GM19395 (cell line): ENCODE data around the gene TMC6.
"Not testable (repeated sequence)": the region's sequence is repeated elsewhere in the genome, so short reads cannot be mapped to it uniquely, and the experiment has no call there.

Source experiments
- ATAC-seq: cut with Tn5 transposase; IDR thresholded peaks from one replicate; pipeline ENCODE4 v1.9.1; 2021; ENCODE audit warnings: mild to moderate bottlenecking, moderate library complexity; ENCODE audit not compliant: unreplicated experiment

TMC6 gene

DNA sequence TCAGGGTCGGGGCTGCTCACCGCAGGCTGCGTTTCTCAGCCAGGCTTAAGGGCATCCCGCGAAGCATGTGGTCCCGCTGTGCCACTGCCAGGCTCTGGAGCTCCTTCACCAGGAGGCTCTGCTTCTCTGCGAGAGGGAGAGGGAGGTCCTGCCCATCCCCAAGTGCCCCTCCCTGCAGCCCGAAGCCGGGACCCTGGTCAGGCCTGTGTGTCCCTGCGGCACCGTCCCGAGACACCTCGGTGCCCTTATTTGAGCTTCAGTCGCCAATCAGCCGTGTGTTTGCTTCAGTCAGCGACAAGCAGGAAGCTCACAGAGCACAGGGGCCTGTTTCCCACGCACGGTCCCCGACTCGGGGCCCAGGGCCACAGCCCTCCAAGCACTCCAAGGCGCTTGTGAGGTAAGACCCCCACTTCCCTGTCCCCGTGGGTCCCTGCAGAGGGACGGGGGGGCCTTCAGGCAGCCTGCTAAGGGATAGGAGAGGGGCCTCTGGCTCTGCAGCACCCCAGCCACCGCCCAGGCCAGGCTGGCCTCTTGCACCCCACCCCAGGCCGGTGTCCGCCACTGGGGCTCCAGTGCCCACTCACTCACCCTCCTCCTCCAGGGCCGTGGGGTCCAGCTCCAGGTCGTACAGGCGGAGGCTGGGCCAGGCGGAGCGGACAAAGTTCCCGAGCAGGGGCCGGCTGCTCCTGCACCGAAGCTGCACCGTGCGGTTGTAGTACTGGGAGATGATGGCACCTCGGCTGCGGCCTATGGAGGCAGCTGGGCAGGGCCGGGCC lies 3.2 kb downstream of the TMC6 start:
- no peak for ATAC-seq

DNA sequence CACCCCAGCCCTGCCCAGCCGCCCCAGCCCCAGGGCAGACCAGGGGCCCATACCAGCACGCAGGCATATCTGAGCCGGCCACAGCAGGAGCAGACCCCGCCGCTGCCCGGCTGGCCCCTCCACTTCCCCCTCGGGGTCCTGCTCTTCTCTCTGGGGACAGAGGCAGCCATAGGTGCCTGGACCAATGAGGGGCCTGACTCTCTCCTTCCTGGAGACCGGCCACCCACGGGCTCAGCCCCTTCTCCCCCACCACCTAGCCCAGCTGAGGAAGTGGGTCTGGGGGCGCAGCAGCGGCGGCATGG lies 3.8 kb downstream of the TMC6 start:
- no peak for ATAC-seq

- no peak for ATAC-seq
Measured at GRCh38 chr17:78124081-78124835, 4.3 kb downstream of the TMC6 start.

GRCh38 chr17:78123258-78123929 lies 5.2 kb downstream of the TMC6 start:
- no peak for ATAC-seq

- no peak for ATAC-seq
Measured at GRCh38 chr17:78122931-78123249, 5.7 kb downstream of the TMC6 start.

DNA sequence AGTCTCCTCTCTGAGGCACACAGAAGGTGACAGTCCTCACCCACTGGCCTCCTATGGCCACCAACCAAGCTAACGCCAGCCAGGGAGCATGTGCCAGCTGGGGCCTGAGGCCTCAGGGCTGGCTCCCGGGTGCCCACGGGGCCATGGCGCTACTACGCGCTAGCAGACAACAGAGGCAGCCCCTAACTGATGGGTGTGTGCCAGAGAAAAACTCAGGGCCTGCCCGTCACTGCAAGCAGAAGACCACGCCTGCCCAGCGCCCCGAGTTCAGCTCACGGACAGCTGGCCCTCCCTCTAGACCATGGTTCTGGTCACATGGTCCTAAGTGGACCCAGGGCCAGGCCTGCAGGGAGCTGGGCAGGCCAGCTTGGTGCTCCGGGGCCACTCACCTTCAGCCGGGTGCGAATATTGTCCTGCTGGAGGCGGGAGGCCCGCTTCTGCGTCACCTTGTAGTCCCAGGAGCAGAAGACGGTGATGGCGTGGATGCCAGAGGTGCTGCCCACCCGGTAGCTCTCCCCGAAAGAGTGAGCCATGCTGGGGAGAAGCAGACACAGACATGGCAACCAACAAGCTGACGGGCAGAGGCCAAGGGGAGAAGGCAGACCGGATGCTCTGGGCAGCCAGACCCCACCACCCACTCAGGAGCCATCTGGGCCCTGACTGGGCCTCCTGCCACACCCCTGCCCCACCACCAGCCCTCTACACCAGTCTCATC lies 6.2 kb downstream of the TMC6 start:
- ATAC-seq, result no peak

DNA sequence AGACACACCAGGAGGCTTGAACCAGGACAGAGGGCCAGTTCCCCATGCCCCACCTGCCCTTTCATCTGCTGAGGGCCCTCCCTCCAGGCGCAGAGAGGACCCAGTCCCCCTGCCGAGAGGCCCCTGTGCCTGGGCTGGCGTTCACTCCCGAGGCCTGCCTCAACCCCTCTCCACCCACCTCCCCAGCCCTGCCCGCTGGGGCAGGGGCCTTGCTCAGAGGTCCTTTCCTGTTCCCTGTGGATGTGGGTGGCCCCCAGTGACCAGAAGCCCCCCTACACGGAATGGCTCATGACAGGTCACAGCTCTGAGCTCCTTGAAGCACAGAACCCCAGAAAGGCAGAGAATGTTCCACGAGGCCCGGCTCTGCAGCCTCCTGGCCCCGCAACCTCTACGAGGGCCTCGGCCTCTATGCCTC lies 6.7 kb downstream of the TMC6 start:
- ATAC-seq, result no peak

DNA sequence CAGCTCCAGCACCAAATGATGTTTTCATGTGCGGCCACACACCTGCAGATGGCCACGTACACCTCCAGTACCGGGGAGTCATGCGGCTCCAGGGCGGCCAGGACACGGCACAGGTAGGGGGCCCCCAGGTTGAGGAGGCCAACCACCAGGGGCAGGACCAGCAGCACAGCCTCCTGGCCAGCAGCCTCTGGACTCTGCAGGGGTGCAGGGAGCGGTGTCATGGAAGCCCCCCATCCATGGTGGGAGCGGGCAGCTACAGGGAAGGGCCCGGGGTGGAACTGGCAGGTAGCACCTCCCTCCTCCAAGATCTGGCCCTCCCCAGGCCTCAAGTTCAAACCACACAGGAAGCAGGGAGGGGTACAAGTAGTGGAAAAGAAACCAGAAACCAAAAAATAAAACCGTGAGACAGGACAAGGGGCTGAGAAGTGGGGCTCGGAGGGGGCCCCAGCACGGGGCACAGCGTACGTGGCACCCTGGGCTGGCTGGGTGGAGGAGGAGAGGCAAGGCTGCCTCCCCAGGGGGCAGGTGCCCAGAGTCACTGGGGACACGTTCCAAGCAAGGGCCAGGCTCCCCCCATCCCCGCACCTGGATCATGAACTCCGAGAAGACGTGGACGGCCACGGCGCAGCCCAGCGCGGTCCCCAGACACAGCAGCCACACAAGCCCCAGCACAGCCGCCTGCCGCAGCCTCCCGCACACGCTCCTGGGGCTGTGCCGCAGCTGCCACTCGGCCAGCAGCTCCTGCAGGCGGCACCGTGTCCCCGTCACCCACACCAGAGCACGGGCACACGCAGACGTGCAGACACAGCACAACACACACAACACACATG lies 7.4 kb downstream of the TMC6 start:
- ATAC-seq, result no peak

DNA sequence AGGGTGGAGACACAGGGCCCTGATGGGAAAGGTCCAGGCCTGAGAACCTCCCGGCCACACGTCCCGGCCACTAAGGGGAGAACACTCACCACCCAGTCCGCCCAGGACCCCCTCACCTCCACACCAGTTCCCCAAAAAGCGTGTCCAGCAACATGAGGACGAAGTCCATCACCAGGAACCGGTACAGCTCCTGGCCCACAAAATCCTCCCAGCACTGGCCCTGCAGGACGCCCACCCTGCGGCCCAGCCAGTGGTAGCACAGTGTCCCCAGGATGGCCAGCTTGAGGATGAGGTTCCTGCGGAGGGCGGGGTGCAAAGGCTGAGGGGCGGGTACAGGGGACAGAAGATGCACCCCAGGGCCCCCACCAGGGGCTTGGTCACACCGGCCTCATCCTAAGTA lies 8.0 kb downstream of the TMC6 start:
- no peak for ATAC-seq

DNA sequence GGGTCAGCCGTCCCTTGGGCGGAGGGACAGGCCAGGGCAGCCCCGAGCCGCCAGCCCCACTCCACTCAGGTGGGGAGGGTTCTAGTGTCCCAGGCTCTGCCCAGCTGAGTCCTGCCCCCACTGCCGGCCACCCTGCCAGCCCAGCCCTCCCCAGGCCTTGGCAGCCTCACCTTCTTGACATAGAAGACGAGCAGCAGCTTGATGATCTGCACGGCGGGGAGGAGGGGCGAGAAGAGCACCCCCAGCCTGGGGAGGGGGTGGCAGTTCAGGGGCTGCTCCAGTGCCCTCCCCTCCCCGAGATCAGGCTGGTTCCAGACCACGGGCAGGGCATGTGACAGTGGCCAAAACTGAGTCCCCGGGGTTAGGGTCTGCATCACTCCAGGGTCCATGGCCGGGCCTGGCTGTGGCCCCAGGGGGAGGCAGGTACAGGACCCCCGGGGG lies 9.7 kb downstream of the TMC6 start:
- ATAC-seq, result no peak

DNA sequence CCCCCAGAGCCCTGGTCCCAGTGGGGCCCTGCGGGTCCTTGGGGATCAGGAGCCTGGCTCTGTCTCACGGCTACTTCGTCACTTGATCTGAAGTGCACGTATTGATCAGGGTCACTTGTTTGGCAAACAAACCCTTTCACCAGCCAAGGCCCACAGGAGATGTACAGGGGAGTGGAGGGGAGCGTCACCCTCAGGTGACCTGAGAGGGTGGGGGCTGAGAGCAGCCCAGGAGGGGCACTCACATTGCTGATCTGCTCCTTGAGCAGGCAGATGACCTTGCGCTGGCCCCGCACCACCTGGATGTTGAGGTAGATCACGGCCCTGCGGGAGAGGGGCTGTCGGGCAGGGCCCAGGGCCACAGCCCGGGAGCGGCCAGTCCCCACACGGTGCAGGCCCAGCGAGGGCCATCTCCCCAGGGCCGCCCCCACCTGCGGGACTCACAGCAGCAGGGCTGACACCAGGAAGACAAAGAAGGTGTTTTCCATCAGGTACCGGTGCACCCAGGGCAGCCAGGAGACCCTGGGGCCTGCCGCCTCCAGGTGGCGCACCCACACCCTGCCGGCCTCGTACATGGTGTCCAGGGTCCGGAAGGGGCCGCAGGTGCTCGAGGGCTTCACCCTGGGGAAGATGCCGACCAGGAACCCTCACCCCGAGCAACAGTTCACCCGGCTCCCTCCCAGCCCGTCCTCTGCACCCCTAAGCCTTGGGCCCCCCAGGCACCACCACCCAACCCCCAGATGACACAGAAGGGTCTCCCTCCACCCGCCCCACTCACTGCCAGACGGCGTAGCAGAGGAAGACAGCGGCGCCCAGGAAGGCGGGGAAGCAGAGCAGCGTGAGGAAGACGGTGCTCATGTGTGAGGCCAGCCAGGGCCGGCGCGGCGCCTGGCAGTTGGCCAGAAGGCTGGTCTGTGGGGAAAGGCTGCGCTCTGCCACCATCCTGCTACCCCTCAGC lies 11.3 kb downstream of the TMC6 start:
- ATAC-seq, result no peak

- no peak for ATAC-seq
Measured at GRCh38 chr17:78116411-78116810, 12.1 kb downstream of the TMC6 start.

DNA sequence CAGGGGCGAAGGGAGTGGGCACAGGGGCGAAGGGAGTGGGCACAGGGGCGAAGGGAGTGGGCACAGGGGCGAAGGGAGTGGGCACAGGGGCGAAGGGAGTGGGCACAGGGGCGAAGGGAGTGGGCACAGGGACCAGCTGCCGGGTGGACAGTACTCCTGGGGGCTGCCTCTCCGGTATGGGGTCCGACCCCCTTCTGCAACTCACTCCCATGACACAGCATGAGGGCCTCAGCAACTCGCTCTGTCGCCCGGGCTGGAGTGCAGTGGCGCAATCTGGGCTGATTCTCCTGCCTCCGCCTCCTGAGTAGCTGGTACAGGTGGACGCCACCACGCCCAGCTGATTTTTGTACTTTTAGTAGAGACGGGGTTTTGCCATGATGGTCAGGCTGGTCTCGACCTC lies 12.8 kb downstream of the TMC6 start:
- ATAC-seq, result not testable (repeated sequence)

GRCh38 chr17:78114831-78115723 lies 13.5 kb downstream of the TMC6 start:
- ATAC-seq, result no peak

GRCh38 chr17:78113804-78114785 lies 14.5 kb downstream of the TMC6 start:
- ATAC-seq, result no peak

DNA sequence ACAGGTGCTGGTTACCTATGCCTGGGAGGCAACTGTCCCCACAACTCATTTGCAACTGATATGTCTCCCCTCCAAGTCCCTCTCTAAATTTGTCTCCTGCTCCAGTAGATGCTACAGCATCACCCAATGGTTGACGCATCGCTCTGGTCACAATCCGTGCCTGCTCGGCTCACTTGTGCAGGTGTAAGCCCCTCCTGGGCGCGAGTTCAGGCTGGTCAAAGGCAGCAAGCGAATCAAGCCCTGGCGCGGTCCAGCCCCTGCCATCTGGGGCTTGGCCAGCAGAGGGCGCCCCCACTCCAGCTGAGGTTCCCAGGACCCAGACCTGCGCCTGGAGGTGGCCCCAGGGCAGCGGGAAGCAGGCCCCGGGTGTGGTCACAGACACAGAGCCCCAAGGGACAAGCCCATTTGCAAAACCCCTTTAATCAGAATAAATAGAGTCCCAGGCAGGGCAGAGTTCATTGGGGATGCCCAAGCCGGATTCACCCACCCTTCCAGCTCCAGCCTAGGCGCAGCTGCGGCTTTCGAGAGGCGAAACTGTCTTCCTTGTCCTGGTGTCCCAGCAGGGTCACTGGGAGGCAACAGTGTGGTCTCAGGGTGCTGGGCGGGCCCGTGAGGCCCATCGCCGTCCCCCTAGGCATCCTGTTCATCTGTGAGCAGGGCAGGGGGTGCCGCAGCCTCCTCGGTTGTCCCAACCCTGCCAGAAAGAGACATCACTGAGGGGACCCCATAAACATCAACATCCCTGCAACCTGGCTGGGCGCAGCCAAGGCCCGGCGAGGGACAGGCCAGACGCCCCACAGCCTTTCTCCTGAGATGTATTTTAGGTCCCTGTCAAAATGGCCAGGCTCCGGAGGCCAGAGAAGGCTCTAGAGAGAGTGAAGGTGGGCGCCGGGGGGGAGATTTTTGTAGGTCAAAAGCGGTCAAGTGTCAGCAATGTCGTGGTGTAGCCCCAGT lies 15.8 kb downstream of the TMC6 start:
- no peak for ATAC-seq
